GM19463 (cell line): ENCODE data around the gene PNCK.

Experiments used
- ATAC-seq: cut with Tn5 transposase; IDR thresholded peaks from one replicate; pipeline ENCODE4 v1.9.1; 2021; ENCODE audit warnings: mild to moderate bottlenecking, moderate library complexity; ENCODE audit not compliant: unreplicated experiment

PNCK gene

DNA sequence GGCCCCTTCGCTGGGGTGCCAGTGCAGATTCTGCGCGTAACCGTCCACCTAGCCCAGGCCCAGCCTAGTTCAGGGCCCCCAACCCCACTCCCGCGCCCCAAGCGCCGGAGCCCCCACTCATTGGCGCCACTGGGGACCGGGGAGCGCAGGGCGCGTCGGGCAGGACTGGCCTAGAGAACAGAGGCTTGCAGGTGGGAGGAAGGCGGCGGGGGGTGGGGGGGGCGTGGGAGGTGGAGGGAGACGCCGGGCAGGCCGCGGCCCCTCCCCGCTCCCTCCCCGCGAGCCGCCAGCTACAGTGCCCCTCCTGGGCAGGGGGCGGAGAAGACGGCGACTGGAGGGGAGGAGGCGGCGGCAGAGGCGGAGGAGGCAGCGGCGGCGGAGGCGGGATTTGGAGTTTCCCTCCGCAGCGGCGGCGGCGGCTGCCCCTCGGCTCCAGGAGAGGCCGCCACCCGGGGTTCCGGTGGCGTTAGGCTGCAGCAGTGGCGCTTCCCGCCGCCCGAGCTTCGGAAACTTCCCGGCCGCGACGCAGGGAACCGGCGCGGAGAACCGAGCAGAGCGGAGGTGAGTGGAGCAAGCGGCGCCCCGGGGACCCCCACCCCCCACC lies 31.5 kb downstream of the PNCK start:
- ATAC-seq, result no peak

- ATAC-seq, result no peak
Observed at GRCh38 chrX:153641627-153642026, 32.0 kb downstream of the PNCK start.

DNA sequence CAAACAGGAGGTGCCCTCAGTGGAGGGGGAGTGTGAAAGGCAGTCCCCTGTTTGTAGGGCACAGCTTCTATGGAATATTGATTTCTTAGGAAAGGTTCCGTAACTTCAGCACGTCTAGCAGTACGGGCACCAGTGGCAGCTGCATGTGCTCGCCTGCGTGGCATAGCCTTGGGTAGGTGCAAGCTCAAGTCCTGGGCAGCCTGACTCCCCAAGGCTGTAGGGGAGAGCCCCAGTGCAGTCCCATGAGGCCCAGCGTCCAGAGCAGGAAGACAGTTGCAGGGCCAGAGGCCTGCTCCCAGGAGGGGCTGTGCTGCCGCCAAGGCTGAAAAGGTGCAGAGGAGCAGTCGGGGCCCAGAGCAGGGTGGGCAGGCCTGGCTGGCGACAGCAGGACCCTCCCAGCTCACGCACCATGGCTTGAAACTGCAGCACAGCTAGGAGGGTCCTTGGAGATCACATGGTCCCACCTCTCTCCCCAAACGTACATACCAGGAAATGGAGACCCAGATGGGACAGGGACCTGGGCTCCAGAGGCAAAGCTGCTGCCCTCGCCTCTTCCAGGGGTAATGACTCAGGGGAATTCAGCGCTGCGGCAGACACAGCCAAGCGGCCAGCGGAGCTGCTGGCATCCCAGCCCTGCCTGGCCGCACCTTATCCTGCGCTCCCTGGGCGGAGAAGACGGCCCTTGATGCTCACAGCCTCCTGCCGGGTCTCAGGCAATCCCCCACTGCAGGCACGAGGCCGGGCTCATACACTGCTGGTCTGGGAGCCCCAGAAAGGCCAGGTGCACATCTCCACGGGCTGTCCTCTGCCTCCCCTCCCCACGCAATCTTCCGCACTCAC lies 32.7 kb downstream of the PNCK start:
- ATAC-seq, result no peak

DNA sequence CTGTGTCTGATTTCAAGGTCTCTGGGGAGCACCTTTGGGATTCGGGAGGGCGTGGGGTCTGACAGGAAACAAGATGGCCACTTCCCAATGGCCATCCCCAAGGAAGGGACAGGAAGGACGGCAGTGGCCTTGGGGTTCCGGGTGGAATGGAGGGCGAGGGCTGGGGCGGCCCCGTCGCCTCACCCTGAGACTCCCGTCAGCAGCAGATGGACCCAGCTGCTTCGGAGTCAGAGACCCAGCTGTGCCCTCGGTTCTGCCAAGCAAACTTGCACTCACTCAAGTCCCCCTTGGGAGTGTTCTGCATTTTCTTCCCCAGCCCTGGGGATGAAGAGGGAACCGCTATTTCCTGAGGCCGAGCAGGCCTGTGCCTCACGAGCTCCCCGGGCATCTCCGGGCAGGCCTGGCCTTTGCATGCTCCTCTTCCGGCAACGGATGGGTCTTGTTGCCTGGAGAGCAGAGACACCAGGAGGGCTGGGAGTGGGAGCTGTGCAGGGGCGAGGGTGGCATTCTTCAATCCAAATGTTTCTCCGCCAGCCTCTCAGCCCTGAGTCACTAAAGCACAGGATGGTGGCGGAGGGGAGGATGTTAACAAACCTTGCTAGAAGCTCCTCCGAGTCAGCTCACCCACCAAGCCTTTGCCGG lies 33.4 kb downstream of the PNCK start:
- no peak for ATAC-seq

DNA sequence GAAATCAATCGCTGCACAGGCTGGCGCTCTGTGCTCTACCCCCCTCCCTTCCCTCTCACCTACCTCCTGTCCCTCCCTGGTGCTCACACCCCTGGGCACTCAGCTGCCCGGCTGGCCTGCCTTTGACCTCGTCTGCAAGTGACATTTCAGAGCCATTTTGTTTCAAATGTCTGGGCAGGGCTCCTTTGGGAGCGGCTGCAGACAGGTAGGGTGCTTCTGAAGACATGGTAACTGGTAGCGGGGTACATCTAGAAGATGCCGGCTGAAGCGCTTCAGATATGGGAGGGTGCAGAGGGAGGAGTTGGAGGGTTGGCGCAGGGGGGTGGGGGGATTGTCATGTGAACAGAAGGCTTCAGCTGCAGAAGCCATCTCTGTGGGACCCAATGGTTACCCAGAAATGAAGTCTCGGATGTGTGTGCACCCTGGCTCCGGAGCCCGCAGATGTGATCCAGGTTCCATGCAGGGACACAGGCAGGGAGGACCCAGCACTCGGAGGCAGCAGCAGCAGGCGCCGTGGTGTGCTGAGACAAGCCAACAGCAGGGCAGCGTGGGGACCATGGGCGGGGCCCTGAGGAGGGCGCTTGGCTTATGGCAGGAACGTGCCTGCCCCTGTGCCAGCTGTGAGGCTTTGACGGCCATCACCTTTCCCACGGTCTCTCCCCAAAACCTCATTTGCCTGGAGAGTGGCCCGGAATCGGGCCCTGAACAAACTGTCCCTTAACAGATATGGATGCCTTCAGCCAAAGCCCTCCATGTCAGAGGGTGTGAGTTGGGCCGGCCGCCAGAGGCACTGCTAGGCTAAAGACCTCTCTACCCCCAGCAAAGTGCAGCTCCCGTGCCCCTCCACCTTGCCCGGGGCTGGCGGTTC lies 34.2 kb downstream of the PNCK start:
- ATAC-seq, result no peak

DNA sequence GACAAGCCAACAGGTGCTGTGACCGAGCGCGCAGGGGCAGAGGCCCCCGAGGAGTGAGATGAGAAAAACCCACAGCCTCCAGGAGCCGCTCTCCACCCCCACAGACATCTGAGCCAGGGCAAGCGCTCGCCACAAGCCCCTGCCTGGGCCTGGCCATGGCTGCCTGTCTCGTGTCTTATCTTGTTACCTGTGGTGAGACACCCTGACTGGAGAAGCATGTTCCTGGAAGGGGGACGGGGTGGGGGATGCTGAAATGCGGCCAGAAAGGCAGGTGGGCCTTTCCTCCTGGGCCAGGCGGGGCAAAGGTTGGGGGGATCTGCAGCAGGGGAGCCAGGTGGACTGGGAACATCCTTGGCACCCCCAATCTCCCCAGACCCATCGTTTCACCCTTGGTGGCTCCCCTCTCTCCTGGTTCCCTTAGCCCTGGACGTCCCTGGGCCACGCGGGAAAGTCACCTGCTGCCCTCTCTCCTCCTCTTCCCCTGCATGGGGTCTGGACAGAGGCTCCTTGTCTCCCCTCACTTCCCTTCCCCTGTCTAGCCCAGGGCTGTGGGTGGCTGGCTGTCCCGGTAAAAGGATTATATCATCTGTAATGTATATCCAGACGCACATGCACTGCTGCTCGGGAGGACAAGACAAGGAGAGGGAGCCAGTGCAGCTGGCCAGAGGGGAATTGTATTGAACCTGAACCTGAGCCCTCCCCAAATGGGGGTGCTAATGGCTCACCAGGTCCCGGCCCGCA lies 35.0 kb downstream of the PNCK start:
- ATAC-seq, result no peak

DNA sequence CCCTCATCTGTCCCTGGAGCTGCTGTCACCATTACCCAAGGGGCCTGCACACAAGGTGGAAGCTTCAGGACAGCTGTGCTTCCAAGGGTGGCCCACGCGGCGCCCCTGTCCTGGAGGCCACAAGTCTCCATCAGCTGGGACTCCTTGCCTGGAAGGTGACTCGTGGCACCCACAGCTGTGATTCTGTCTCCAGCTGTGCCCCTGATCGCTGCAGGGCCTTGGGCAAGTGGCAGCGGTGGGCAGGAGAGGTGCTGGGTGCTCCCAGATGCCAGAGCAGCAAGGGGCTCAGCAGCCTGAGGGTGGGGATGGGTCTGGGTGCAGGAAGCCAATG lies 35.6 kb downstream of the PNCK start:
- no peak for ATAC-seq

- ATAC-seq, result no peak
Observed at GRCh38 chrX:153637121-153638040, 36.2 kb downstream of the PNCK start.

- no peak for ATAC-seq
Observed at GRCh38 chrX:153636716-153637115, 36.9 kb downstream of the PNCK start.

DNA sequence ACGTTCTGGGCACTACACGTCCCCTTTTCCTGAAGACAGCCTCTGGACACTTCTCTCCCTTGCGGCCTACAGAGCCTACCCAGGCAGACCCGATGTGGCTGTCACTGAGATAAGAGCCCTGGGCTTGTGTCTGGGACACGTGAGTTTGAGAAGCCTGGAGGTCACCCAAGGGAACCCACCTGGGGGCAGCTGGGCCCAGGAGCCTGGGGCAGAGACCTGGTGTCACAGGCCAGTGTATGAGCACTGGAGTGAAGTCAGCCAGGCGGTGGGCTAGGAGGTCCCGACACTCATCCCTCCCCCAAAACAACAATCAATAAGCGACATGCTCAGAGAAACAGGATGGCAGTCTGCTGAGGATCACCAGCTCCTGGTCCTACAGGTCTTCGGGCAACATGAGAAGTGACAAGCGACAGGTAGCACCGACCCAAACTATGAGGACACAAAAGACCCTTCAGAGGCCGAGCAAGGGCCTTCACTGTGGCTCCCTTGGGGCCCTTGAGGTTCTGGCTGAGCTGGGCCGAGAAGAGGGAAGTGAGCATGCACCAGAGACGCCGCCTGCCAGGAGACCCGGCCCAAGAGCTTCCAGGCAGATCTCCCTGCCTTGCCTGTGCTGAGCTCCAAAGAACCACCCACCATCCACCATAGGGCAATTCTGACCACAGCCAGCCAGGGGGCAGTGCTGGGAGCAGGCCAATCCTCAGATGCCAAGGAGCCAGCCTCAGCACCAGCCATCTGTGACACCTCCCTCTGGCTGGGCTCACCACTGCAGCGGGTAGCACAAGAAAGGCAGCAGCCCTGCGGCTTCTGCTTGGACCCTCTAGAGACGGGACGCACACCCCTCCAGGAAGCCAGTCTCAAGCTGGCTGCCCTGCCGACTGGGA lies 37.6 kb downstream of the PNCK start:
- ATAC-seq, result peak; percentile 84

- no peak for ATAC-seq
Observed at GRCh38 chrX:153635388-153635787, 38.2 kb downstream of the PNCK start.

DNA sequence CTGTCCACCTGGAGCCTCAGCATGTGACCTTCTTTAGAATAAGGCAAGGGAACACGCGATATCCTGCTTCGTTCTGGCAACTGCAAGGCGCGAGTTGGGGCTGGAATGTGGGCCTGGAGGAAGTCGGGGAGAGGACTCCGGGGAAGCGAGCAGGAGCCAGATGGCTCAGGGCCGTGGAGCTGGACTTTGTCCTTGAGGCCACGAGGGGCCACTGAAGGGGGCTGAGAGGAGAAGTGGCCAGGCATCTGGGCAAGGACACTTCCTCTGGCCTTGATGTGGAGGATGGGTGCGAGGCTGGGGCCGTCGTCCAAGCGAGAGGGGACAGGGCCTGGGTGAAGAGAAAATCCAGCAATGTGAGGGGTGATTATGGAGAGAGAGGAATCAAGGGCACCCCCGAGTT lies 38.8 kb downstream of the PNCK start:
- no peak for ATAC-seq

- no peak for ATAC-seq
Observed at GRCh38 chrX:153634236-153634635, 39.4 kb downstream of the PNCK start.

- no peak for ATAC-seq
Observed at GRCh38 chrX:153633607-153634180, 39.9 kb downstream of the PNCK start.

DNA sequence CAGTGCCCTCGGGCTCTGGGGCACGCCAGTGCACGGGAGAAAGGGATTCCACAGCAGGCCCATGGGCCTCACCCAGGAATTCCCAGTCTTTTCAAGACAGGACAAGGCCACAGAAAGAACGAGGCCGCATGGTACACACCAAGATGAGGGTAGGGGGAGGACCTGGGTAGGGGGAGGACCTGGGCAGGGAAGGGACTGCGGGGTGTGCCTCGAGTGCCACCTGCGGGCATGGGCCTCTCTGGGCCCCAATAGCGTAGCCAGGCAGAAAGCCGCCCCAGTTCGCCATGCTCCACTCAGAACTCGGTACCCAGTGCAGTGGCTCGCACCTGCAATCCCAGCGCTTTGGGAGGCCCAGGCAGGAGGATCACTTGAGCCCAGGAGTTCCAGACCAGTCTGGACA lies 40.6 kb downstream of the PNCK start:
- ATAC-seq, result no peak

GRCh38 chrX:153632595-153632946 lies 41.0 kb downstream of the PNCK start:
- ATAC-seq, result no peak

GRCh38 chrX:153631907-153632594 lies 41.6 kb downstream of the PNCK start:
- ATAC-seq, result no peak

DNA sequence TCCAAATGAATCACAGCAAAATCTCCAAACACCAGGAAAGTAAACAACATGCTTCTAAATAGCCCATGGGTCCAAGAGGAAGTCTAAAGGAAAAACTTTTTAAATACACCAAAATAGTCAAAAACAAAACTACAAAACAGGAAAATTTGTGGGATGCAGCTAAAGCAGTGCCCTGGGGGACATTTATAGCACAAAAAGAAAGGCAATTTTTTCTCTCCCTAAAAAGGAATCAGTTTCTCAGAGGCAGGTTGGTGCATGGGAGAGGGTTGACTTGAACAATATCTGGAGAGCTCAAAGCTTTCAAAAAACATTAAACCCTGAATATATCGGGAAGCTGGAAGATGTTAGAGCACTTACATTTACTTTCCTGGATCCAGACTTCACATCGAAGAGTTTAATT lies 42.3 kb downstream of the PNCK start:
- no peak for ATAC-seq
